Epidermal melanocyte (primary cell): ENCODE measurements around the gene CELF5.
"Not testable (repeated sequence)": the region's sequence is repeated elsewhere in the genome, so short reads cannot be mapped to it uniquely, and the experiment has no call there.

Source experiments
- DNase-seq: peaks from one replicate; pipeline ENCODE4 v3.0.0; 2011; ENCODE audit warnings: low spot score; ENCODE audit not compliant: insufficient read length

CELF5 gene

GRCh38 chr19:3291644-3292043, 67.2 kb downstream of the CELF5 start:
- no peak for DNase-seq

GRCh38 chr19:3292958-3293529, 68.6 kb downstream of the CELF5 start:
- no peak for DNase-seq

GRCh38 chr19:3293560-3293959, 69.1 kb downstream of the CELF5 start:
- no peak for DNase-seq

GRCh38 chr19:3294080-3294850, 69.8 kb downstream of the CELF5 start:
- DNase-seq: no peak

GRCh38 chr19:3295581-3295980, 71.1 kb downstream of the CELF5 start:
- DNase-seq: no peak

- no peak for DNase-seq
These were observed 71.6 kb downstream of the CELF5 start for GRCh38 chr19:3296034-3296433.

GRCh38 chr19:3296446-3296845, 72.0 kb downstream of the CELF5 start:
- no peak for DNase-seq

GRCh38 chr19:3298853-3299449, 74.5 kb downstream of the CELF5 start:
- DNase-seq: no peak

GRCh38 chr19:3300566-3300965, 76.1 kb downstream of the CELF5 start:
- not testable (repeated sequence) for DNase-seq

- DNase-seq: no peak
These were observed 78.3 kb downstream of the CELF5 start for GRCh38 chr19:3302755-3303154.

GRCh38 chr19:3304871-3305423, 80.5 kb downstream of the CELF5 start:
- DNase-seq: peak; percentile 71

GRCh38 chr19:3309724-3310123, 85.3 kb downstream of the CELF5 start:
- DNase-seq: no peak

GRCh38 chr19:3310280-3310679, 85.8 kb downstream of the CELF5 start:
- DNase-seq: no peak

- DNase-seq: no peak
These were observed 86.2 kb downstream of the CELF5 start for GRCh38 chr19:3310711-3311110.

- no peak for DNase-seq
These were observed 88.7 kb downstream of the CELF5 start for GRCh38 chr19:3313199-3313575.

- DNase-seq: no peak
These were observed 90.7 kb downstream of the CELF5 start for GRCh38 chr19:3314962-3315675.

- no peak for DNase-seq
These were observed 91.2 kb downstream of the CELF5 start for GRCh38 chr19:3315676-3315973.

- no peak for DNase-seq
These were observed 91.7 kb downstream of the CELF5 start for GRCh38 chr19:3316132-3316648.

- no peak for DNase-seq
These were observed 92.3 kb downstream of the CELF5 start for GRCh38 chr19:3316659-3317207.

- DNase-seq: no peak
These were observed 95.3 kb downstream of the CELF5 start for GRCh38 chr19:3319643-3320353.

- no peak for DNase-seq
These were observed 95.9 kb downstream of the CELF5 start for GRCh38 chr19:3320354-3320670.
